A549 (cell line): ENCODE measurements around the gene INPP5A.

Experiments
- CEBPB ChIP-seq, 2 experiments: fragments of >200 bp in 1 of 2; sonication (Bioruptor Twin) in 1 of 2; formaldehyde crosslinking in 1 of 2; IDR thresholded peaks; 2 replicates each; pipeline ENCODE4 v1.6.1; 2012 to 2016
- CTCF ChIP-seq: fragments of >200 bp; sonication (Bioruptor Twin); formaldehyde crosslinking; IDR thresholded peaks from 3 replicates; pipeline ENCODE4 v1.5.1; 2016
- EP300 ChIP-seq, 2 experiments: fragments of >200 bp; sonication (Bioruptor Twin); formaldehyde crosslinking; IDR thresholded peaks; 2 replicates in 1 of 2; 3 replicates in 1 of 2; pipeline ENCODE4 v1.6.1; 2016 to 2017
- FOSL2 ChIP-seq, 2 experiments: fragments of 450-650 bp in 1 of 2; fragments of >200 bp in 1 of 2; sonication (Bioruptor Twin) in 1 of 2; formaldehyde crosslinking; IDR thresholded peaks; 2 replicates each; pipeline versions ENCODE4 v1.5.0 to v1.6.1; 2016 to 2020; ENCODE audit warnings: mild to moderate bottlenecking in 1 of 2, moderate library complexity in 1 of 2
- HMGXB4 ChIP-seq: fragments of 250-450 bp; sonication (Bioruptor Pico); IDR thresholded peaks from 2 replicates; pipeline ENCODE4 v1.5.0; 2021; ENCODE audit warnings: mild to moderate bottlenecking, moderate library complexity, borderline replicate concordance
- JUN ChIP-seq, 2 experiments: fragments of >200 bp; sonication (Bioruptor Twin); formaldehyde crosslinking; IDR thresholded peaks; 2 replicates in 1 of 2; 3 replicates in 1 of 2; pipeline ENCODE4 v1.6.1; 2016 to 2017
- POLR2AphosphoS2 ChIP-seq: conservative IDR thresholded peaks from 2 replicates; pipeline ENCODE4 v1.6.1; 2012; ENCODE audit warnings: low read length, improper control_type of control experiment, inconsistent platforms
- SREBF2 ChIP-seq: fragments of 450-650 bp; IDR thresholded peaks from 2 replicates; pipeline ENCODE4 v1.6.1; 2014; ENCODE audit warnings: mild to moderate bottlenecking, moderate library complexity
- ZNF302 ChIP-seq: fragments of 250-450 bp; sonication (Bioruptor Pico); IDR thresholded peaks from 2 replicates; pipeline ENCODE4 v1.9.0; 2021; ENCODE audit warnings: inconsistent platforms, mild to moderate bottlenecking, moderate library complexity

GRCh38 chr10:132666705-132667341 lies 129.2 kb downstream of the INPP5A start:
- TF ChIP-seq CEBPB (IDR thresholded peaks at IDR 0.05), result no peak
- no peak for TF ChIP-seq ZNF302
- no peak for TF ChIP-seq FOSL2 (IDR thresholded peaks at IDR 0.05)
- TF ChIP-seq FOSL2 (CRISPR knock-in tag; IDR thresholded peaks at IDR 0.05), result no peak
- no peak for TF ChIP-seq EP300 (IDR thresholded peaks at IDR 0.05)
- no peak for TF ChIP-seq CTCF
- TF ChIP-seq POLR2AphosphoS2, result no peak
- TF ChIP-seq HMGXB4 (CRISPR knock-in tag), result no peak
- TF ChIP-seq SREBF2, result no peak
- TF ChIP-seq JUN (IDR thresholded peaks at IDR 0.05), result no peak
